ENCODE results near the gene AAK1. TPM values are rescaled to one million over a fixed set of nuclear protein-coding genes. Genes with fewer than 3 reads are reported as not detected.

Gene AAK1
- total and polyA plus RNA-seq, 2 experiments from 2014 or later, result 39.0 to 52.4 TPM

- ATAC-seq (no peak), DNase-seq (ENCODE audit: low spot score) (no peak)
- no peak overlapping the region for H3K27ac Mint-ChIP-seq
- peaks cover 2% of the 10 kb centered on the region for H3K27me3 Mint-ChIP-seq (ENCODE audit: insufficient read depth, low read depth, poor library complexity)
- peaks cover 37% of the 10 kb centered on the region for H3K4me1 Mint-ChIP-seq
- H3K36me3 Mint-ChIP-seq (ENCODE audit: low read depth), result no peaks in the 10 kb centered on the region
- H2AFZ ChIP-seq, result no peak overlapping the region
- H3K9me2 ChIP-seq (ENCODE audit: insufficient read depth), result peaks cover 6% of the 10 kb centered on the region; the same call in 1 of the 2 replicates
- H3K4me3 Mint-ChIP-seq, result no peak overlapping the region
- no peak overlapping the region for H3K27ac ChIP-seq (ENCODE audit: low read depth)
- H3F3A ChIP-seq (replicated peaks; ENCODE audit: low read depth), result no peaks in the 10 kb centered on the region
- H3K9me3 Mint-ChIP-seq, result no peaks in the 10 kb centered on the region
- no peaks in the 10 kb centered on the region for H3K27me3 ChIP-seq (ENCODE audit: insufficient read depth)
- H3K4me2 ChIP-seq, result no peak overlapping the region
- H3K4me1 ChIP-seq (ENCODE audit: insufficient read depth), result peaks cover 23% of the 10 kb centered on the region
- TF ChIP-seq JUNB (IDR thresholded peaks at IDR 0.05; ENCODE audit: unreplicated experiment) (no peak), POLR2AphosphoS5 (IDR thresholded peaks at IDR 0.05; ENCODE audit: low read depth) (no peak), NANOG (IDR thresholded peaks at IDR 0.05; ENCODE audit: borderline replicate concordance) (no peak), EZH2 (IDR thresholded peaks at IDR 0.05; ENCODE audit: low read depth, unreplicated experiment) (no peak), ZNF114 (CRISPR knock-in tag; IDR thresholded peaks at IDR 0.05) (no peak), STAT1 (IDR thresholded peaks at IDR 0.05; ENCODE audit: unreplicated experiment) (no peak), REST (IDR thresholded peaks at IDR 0.05; ENCODE audit: unreplicated experiment) (no peak), CREB1 (CRISPR knock-in tag; IDR thresholded peaks at IDR 0.05; ENCODE audit: low read depth) (no peak), ETS1 (IDR thresholded peaks at IDR 0.05) (no peak), ZNF331 (CRISPR knock-in tag; IDR thresholded peaks at IDR 0.05; ENCODE audit: low read depth) (no peak), EZH2phosphoT487 (IDR thresholded peaks at IDR 0.05; ENCODE audit: unreplicated experiment) (no peak)
- TF ChIP-seq, protein P1, sequence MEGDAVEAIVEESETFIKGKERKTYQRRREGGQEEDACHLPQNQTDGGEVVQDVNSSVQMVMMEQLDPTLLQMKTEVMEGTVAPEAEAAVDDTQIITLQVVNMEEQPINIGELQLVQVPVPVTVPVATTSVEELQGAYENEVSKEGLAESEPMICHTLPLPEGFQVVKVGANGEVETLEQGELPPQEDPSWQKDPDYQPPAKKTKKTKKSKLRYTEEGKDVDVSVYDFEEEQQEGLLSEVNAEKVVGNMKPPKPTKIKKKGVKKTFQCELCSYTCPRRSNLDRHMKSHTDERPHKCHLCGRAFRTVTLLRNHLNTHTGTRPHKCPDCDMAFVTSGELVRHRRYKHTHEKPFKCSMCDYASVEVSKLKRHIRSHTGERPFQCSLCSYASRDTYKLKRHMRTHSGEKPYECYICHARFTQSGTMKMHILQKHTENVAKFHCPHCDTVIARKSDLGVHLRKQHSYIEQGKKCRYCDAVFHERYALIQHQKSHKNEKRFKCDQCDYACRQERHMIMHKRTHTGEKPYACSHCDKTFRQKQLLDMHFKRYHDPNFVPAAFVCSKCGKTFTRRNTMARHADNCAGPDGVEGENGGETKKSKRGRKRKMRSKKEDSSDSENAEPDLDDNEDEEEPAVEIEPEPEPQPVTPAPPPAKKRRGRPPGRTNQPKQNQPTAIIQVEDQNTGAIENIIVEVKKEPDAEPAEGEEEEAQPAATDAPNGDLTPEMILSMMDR (conservative IDR thresholded peaks at IDR 0.05; ENCODE audit: low read depth in 2 of 2), result no peak
- TF ChIP-seq, protein P2, sequence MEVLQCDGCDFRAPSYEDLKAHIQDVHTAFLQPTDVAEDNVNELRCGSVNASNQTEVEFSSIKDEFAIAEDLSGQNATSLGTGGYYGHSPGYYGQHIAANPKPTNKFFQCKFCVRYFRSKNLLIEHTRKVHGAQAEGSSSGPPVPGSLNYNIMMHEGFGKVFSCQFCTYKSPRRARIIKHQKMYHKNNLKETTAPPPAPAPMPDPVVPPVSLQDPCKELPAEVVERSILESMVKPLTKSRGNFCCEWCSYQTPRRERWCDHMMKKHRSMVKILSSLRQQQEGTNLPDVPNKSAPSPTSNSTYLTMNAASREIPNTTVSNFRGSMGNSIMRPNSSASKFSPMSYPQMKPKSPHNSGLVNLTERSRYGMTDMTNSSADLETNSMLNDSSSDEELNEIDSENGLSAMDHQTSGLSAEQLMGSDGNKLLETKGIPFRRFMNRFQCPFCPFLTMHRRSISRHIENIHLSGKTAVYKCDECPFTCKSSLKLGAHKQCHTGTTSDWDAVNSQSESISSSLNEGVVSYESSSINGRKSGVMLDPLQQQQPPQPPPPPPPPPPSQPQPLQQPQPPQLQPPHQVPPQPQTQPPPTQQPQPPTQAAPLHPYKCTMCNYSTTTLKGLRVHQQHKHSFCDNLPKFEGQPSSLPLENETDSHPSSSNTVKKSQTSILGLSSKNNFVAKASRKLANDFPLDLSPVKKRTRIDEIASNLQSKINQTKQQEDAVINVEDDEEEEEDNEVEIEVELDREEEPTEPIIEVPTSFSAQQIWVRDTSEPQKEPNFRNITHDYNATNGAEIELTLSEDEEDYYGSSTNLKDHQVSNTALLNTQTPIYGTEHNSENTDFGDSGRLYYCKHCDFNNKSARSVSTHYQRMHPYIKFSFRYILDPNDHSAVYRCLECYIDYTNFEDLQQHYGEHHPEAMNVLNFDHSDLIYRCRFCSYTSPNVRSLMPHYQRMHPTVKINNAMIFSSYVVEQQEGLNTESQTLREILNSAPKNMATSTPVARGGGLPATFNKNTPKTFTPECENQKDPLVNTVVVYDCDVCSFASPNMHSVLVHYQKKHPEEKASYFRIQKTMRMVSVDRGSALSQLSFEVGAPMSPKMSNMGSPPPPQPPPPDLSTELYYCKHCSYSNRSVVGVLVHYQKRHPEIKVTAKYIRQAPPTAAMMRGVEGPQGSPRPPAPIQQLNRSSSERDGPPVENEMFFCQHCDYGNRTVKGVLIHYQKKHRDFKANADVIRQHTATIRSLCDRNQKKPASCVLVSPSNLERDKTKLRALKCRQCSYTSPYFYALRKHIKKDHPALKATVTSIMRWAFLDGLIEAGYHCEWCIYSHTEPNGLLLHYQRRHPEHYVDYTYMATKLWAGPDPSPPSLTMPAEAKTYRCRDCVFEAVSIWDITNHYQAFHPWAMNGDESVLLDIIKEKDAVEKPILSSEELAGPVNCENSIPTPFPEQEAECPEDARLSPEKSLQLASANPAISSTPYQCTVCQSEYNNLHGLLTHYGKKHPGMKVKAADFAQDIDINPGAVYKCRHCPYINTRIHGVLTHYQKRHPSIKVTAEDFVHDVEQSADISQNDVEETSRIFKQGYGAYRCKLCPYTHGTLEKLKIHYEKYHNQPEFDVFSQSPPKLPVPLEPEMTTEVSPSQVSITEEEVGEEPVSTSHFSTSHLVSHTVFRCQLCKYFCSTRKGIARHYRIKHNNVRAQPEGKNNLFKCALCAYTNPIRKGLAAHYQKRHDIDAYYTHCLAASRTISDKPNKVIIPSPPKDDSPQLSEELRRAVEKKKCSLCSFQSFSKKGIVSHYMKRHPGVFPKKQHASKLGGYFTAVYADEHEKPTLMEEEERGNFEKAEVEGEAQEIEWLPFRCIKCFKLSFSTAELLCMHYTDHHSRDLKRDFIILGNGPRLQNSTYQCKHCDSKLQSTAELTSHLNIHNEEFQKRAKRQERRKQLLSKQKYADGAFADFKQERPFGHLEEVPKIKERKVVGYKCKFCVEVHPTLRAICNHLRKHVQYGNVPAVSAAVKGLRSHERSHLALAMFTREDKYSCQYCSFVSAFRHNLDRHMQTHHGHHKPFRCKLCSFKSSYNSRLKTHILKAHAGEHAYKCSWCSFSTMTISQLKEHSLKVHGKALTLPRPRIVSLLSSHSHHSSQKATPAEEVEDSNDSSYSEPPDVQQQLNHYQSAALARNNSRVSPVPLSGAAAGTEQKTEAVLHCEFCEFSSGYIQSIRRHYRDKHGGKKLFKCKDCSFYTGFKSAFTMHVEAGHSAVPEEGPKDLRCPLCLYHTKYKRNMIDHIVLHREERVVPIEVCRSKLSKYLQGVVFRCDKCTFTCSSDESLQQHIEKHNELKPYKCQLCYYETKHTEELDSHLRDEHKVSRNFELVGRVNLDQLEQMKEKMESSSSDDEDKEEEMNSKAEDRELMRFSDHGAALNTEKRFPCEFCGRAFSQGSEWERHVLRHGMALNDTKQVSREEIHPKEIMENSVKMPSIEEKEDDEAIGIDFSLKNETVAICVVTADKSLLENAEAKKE (CRISPR knock-in tag; IDR thresholded peaks at IDR 0.05), result no peak
- peaks cover 39% of the 10 kb centered on the region for H3K79me2 ChIP-seq (replicated peaks; ENCODE audit: insufficient read depth)
- H3K36me3 ChIP-seq (ENCODE audit: insufficient read depth), result no peaks in the 10 kb centered on the region
- H4K20me1 ChIP-seq (replicated peaks; ENCODE audit: insufficient read depth), result no peaks in the 10 kb centered on the region; the same call in 1 of the 2 replicates
- no peak overlapping the region for H3K4me3 ChIP-seq
These were observed 59.2 kb downstream of the AAK1 start for GRCh38 chr2:69584127-69584889.

Data from GM23338 (cell line).